HG03045 (cell line): ENCODE results near the gene F2.

Experiments used
- ATAC-seq: cut with Tn5 transposase; IDR thresholded peaks from one replicate; pipeline ENCODE4 v1.9.1; 2021; ENCODE audit warnings: mild to moderate bottlenecking, moderate library complexity; ENCODE audit not compliant: unreplicated experiment

F2 gene

DNA sequence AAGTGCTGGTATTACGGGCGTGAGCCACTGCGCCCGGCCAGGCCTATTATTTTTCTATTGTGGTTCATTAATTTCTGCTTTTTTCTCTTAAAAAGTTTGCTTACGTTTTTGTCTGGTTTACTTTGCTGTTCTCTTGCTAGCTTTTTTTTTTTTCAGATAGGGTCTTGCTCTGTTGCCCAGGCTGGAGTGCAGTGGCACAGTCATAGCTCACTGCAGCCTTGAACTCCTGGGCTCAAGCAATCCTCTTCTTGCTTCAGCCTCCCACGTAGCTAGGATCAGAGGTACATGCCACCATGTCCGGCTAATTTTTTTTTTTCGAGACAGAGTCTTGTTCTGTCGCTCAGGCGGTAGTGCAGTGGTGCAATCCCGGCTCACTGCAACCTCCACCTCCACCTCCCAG is 18.7 kb downstream of the F2 start:
- ATAC-seq, result no peak

DNA sequence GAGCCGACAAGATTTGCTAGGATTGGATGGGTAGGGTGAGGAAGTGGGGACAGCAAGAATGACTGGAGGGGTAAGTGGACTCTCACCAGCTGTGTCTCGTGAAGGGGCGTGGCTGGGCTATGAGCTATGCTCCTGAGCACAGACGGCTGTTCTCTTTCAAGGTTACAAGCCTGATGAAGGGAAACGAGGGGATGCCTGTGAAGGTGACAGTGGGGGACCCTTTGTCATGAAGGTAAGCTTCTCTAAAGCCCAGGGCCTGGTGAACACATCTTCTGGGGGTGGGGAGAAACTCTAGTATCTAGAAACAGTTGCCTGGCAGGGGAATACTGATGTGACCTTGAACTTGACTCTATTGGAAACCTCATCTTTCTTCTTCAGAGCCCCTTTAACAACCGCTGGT is 19.9 kb downstream of the F2 start:
- ATAC-seq, result no peak

GRCh38 chr11:46741600-46742484 is 22.8 kb downstream of the F2 start:
- no peak for ATAC-seq

GRCh38 chr11:46743043-46743442 is 24.0 kb downstream of the F2 start:
- ATAC-seq, result no peak

GRCh38 chr11:46743693-46744339 is 24.8 kb downstream of the F2 start:
- ATAC-seq, result no peak

DNA sequence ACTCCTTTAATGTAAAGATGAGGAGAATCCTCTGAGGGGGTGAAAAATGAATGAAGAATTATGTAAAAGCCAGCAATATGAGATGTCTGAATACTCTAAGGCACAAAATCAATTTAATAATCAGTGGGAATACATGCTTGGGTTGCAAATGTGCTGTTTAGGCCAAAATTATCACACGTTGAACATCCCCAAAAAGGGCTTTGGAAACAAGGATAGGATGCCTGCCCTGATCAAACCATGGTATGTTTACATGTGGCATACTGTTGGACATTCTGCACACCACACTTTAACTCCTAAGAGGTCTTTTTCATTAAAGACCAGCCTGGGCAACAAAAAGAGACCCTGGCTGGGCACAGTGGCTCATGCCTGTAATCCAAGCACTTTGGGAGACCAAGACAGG is 26.3 kb downstream of the F2 start:
- no peak for ATAC-seq

- ATAC-seq, result no peak
Observed at GRCh38 chr11:46745995-46746394, 27.0 kb downstream of the F2 start.

- no peak for ATAC-seq
Observed at GRCh38 chr11:46747150-46747549, 28.1 kb downstream of the F2 start.

DNA sequence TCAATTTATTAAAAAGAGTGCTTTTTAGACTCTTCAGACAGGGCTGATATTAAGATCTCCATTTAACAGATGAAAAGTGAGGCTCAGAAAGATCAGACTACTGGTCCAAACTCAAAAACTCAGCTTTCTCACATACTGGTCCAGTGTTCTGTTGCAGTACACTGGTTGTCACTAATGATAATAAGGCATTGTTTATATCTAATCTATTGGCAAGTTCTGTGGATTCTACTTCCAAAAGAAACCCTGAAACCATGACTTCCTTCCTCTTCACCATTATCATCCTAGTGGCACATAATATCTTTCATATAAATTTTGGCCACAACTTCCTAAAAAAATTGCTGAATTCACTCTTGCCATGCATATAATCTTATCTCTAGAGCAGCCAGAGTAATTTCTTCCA is 36.9 kb downstream of the F2 start:
- no peak for ATAC-seq

- no peak for ATAC-seq
Observed at GRCh38 chr11:46759196-46759595, 40.2 kb downstream of the F2 start.

- ATAC-seq, result no peak
Observed at GRCh38 chr11:46760429-46761128, 41.6 kb downstream of the F2 start.

- no peak for ATAC-seq
Observed at GRCh38 chr11:46761807-46762206, 42.8 kb downstream of the F2 start.

- no peak for ATAC-seq
Observed at GRCh38 chr11:46762248-46762647, 43.2 kb downstream of the F2 start.

- no peak for ATAC-seq
Observed at GRCh38 chr11:46766656-46767055, 47.6 kb downstream of the F2 start.

DNA sequence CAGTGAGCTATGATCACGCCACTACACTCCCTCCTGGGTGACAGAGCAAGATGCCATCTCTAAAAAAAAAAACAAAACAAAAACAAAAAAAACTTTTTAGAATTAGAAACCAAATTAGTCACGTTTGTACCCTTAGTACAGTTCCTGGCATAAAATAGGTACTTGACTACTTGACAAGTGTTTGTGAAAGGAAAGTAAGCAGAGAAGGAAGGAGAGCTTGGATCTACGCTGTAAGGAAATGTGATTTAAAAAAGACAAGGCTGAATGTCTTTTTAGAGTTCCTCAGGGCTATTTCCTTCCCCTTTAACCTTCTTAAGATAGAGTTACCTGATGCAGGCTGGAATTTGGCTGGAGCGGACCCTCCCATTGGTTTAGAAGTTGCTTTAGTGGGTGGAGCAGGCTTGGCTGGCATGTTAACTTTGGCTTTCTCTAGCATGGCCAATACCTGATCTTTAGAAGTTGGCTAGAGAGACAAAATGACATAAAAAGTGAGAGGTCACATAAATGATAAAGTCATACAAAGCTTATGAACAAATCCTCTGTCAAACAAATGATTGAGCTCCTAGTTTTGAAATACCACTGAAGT is 50.7 kb downstream of the F2 start:
- no peak for ATAC-seq

DNA sequence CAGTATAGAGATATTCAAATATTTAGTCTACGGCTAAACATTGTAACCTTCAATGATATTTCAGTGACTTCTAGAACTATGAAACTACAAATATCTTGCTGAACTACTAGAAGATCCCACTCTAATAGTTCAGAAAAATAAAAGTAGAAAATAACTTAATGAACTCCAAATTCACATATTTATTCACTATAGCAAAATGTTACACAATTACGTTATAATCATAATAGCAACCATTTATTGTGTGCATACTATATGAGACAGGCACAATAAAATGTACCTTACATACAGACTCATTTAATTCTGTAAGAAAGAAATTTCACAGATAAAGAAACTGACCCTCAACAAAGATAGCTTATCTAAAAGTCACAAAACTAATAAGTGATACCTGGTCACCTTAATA is 57.9 kb downstream of the F2 start:
- no peak for ATAC-seq

DNA sequence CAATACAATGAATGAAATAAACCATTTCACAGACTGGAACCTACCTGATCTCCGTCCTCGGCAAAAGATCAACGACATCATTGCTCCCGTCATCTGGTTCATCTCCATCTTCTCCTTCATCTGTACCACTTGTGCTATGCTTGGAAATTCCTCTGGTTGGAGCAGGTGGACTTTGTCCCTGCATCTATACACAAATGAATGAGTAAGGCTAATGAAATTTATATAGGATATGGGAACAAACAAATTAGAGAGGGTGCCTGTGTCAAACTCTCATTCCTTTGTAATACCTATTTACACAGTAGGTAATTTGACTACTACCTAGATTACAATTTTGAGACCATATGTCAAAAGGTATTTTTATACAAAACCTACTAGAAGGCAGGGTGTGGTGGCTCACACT is 59.4 kb downstream of the F2 start:
- no peak for ATAC-seq
